Stomach smooth muscle (tissue), 2 donors: ENCODE measurements around the gene GCAT.
A peak's percentile ranks its signal among the peaks of the same experiment; 100 is the strongest.

Experiments
- H3K27ac ChIP-seq: one replicate; pipeline ENCODE4 v1.7.0; 2013; ENCODE audit warnings: mild to moderate bottlenecking, low read length, inconsistent platforms
- H3K27me3 ChIP-seq, 2 donors: one replicate each; pipeline ENCODE4 v1.7.0; 2013; ENCODE audit warnings: low read length in 2 of 2; ENCODE audit not compliant: insufficient read depth in 2 of 2, control insufficient read depth in 1 of 2
- H3K36me3 ChIP-seq, 2 donors: one replicate each; pipeline ENCODE4 v1.7.0; 2013; ENCODE audit warnings: low read length in 2 of 2; ENCODE audit not compliant: control insufficient read depth in 2 of 2, insufficient read depth in 2 of 2
- H3K4me1 ChIP-seq: one replicate; pipeline ENCODE4 v1.7.0; 2013; ENCODE audit warnings: low read length; ENCODE audit not compliant: control insufficient read depth, insufficient read depth
- H3K4me3 ChIP-seq, 2 donors: one replicate each; pipeline ENCODE4 v1.7.0; 2013; ENCODE audit warnings: low read length in 2 of 2
- H3K9ac ChIP-seq, 2 donors: one replicate each; pipeline ENCODE4 v1.7.0; 2013; ENCODE audit warnings: low read length in 2 of 2, mild to moderate bottlenecking in 1 of 2
- H3K9me3 ChIP-seq, 2 donors: one replicate each; pipeline ENCODE4 v1.7.0; 2013; ENCODE audit warnings: low read length in 2 of 2; ENCODE audit not compliant: control insufficient read depth in 2 of 2
- donor health status: healthy.
- donor health status: Pancreatic carcinoma.

Gene GCAT

DNA sequence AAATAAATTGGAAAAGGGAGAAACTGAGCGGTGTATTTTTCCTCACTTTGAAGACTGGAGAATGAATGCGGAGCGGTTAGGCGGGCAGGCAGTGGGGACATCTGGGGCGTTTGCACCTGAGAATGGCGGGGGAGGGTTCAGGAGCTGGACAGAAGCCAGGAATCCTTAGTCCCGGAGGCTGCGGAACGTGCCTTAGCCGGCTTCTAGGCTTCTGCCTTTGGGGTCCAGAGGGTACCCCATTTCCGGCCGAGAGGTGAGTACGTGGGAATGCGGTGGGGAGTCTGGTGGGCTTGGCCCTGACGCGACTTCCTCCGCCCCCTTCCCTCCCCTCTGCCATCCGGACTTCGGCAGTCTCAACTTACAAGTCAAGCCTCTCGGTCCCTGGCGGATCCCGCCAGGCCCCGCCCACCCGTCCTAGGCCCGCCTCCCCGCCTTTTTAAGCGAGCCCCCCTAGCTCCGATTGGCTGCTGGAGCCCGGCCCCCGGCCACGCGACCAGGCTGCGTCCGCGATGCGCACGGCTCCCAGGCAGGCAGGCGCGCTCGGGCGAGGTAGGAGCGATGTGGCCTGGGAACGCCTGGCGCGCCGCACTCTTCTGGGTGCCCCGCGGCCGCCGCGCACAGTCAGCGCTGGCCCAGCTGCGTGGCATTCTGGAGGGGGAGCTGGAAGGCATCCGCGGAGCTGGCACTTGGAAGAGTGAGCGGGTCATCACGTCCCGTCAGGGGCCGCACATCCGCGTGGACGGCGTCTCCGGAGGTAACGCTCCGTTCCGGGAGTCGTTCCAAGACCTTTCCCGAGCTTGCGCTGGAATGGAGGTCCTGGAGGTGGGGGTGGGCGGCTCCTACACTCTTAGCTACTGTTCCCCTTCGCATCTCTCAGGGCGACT is at the start of gene GCAT:
GCAT (plus strand) TSS at position 525 of the 884 bp plus-strand sequence; CDS start at position 559, 34 bp downstream.
- Histone ChIP-seq H3K36me3 (no peaks in the 10 kb centered on the region), H3K9ac (peak within 1 kb of the TSS; percentile 69 to 91), H3K4me1 (peaks cover 43% of the 10 kb centered on the region), H3K9me3 (no peaks in the 10 kb centered on the region), H3K27me3 (no peaks in the 10 kb centered on the region), H3K27ac (peak within 1 kb of the TSS; percentile 90), H3K4me3 (peak within 1 kb of the TSS; percentile 82 to 85)

DNA sequence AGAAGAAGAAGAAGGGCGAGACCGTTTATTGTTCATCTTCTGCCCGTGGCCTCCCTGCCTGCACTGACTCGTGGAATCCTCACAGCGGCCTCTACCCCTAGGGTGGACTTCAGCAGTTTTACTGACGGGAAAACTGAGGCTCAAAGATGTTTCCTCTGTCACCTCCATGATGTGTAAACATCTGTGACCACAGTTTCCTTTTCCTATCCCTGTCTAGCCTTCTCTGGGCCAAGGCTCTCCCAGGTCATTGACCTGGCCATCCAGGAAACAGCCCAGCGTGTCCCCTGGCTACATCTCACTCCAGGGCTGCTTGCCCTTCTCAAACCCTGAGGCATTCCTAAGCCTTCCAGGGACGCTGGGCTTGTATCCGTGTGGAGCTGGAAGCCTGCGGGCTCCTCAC is 49.0 kb upstream of the GCAT start:
- Histone ChIP-seq H3K4me3 (no peak overlapping the region), H3K36me3 (peaks cover 52 to 59% of the 10 kb centered on the region in 2 donors), H3K27ac (no peak overlapping the region), H3K9me3 (no peaks in the 10 kb centered on the region), H3K9ac (no peak overlapping the region), H3K27me3 (no peaks in the 10 kb centered on the region), H3K4me1 (peaks cover 6% of the 10 kb centered on the region)

DNA sequence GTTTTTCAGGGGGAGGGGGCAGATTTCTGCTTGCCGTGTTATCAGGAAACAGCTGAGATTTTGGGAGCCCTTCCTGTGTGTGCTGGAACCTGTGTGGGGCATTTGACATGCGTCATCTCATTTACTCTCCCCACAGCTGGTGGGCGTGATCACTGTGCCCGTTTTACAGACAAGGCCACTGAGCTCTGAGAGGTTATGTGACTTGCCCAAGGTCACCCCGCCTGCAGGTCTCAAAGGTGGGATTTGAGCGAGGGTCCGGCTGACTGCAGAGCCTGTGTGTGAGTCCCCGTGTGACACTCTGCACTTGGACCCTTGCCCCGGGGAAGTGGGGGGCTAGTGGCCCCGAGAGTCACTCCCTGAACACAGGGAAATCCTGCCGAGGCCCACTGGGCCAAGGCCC is 48.5 kb upstream of the GCAT start:
- H3K9me3 ChIP-seq, result no peaks in the 10 kb centered on the region
- no peak overlapping the region for H3K4me3 ChIP-seq
- peaks cover 56 to 64% of the 10 kb centered on the region in 2 donors for H3K36me3 ChIP-seq
- H3K27ac ChIP-seq, result no peak overlapping the region
- H3K4me1 ChIP-seq, result peaks cover 3% of the 10 kb centered on the region
- H3K27me3 ChIP-seq, result no peaks in the 10 kb centered on the region
- H3K9ac ChIP-seq, result no peak overlapping the region

GRCh38 chr22:37760152-37760551 is 47.6 kb upstream of the GCAT start:
- peaks cover 2% of the 10 kb centered on the region for H3K4me1 ChIP-seq
- peaks cover 48 to 59% of the 10 kb centered on the region in 2 donors for H3K36me3 ChIP-seq

DNA sequence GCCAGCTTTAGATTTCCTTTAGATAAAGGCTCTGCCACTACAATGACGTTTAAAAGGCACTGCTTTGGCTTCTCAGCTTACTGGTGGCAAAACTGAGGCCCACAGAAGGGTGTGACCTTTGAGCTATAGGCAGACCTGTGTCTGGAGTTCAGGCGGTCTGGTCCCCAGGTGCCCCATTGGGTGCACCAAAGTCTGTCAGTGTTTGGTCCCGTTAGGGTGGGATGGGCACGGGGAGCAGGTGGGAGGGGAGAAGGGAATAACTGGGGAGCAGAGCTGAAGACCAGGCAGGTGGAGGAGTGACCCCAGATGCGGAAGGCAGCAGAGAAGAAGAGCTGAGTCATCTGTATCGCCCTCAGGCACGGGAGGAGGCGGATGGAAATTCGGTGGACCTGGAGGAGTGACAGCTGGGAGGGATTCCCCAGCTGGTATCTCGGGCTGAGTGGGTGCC is 45.3 kb upstream of the GCAT start:
- Histone ChIP-seq H3K36me3 (peaks cover 43 to 48% of the 10 kb centered on the region in 2 donors), H3K9ac (no peak overlapping the region), H3K27ac (no peak overlapping the region), H3K27me3 (no peaks in the 10 kb centered on the region), H3K4me3 (no peak overlapping the region), H3K9me3 (no peaks in the 10 kb centered on the region), H3K4me1 (peaks cover 2% of the 10 kb centered on the region)

More at GRCh38 chr22:37760152-37760551, 47.6 kb upstream of the GCAT start:
- Histone ChIP-seq H3K4me3 (no peak overlapping the region), H3K9ac (no peak overlapping the region), H3K27me3 (no peaks in the 10 kb centered on the region), H3K9me3 (no peaks in the 10 kb centered on the region), H3K27ac (no peak overlapping the region)

DNA sequence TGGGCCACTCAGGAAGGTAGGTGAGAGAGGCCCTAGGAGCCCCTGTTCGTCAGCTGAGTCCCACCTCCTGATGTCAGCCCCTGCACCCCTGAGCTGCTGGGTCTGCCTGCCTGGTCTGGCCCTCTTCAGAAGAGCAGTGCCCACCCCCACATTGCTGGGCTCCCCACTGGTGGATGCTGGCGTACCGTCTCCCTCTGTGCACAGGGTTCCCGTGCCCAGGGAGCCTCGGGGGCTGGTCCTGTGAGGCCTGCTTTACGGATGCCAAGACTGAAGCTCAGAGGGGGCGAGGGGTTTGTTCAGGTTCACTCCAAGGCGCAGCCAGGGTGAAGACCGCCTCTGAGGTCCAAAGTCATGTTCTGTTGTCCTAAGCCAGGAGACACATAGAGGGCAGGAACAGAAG is 44.7 kb upstream of the GCAT start:
- Histone ChIP-seq H3K9ac (no peak overlapping the region), H3K4me3 (no peak overlapping the region), H3K27me3 (no peaks in the 10 kb centered on the region), H3K36me3 (peaks cover 45 to 48% of the 10 kb centered on the region in 2 donors), H3K4me1 (peaks cover 2% of the 10 kb centered on the region), H3K27ac (no peak overlapping the region), H3K9me3 (no peaks in the 10 kb centered on the region)

DNA sequence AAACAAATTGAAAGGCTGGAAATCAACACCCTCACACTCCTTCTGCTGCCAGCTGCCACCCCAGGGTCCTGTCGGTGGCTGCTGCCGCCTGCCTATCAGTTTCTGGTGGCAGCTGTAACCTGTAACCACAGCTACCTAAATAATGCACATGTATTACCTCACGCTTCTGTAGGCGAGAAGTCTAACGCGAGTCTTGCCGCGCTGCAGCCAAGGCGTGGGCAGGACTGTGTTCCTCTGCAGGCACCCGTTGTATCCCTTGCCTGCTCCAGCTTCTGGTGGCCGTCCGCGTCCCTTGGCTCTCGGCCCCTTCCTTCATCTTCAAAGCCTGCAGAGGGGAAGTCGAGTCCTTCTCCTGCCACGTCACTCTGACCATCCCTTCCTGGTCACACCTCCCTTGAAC is 44.1 kb upstream of the GCAT start:
- no peak overlapping the region for H3K9ac ChIP-seq
- peaks cover 41 to 44% of the 10 kb centered on the region in 2 donors for H3K36me3 ChIP-seq
- H3K9me3 ChIP-seq, result no peaks in the 10 kb centered on the region
- no peaks in the 10 kb centered on the region for H3K27me3 ChIP-seq
- H3K4me1 ChIP-seq, result peaks cover 2% of the 10 kb centered on the region
- H3K27ac ChIP-seq, result no peak overlapping the region
- no peak overlapping the region for H3K4me3 ChIP-seq

GRCh38 chr22:37764622-37765021 is 43.1 kb upstream of the GCAT start:
- Histone ChIP-seq H3K9ac (no peak overlapping the region), H3K27ac (no peak overlapping the region), H3K27me3 (no peaks in the 10 kb centered on the region), H3K4me3 (no peak overlapping the region), H3K36me3 (peaks cover 41 to 43% of the 10 kb centered on the region in 2 donors), H3K9me3 (no peaks in the 10 kb centered on the region), H3K4me1 (peaks cover 2% of the 10 kb centered on the region)

DNA sequence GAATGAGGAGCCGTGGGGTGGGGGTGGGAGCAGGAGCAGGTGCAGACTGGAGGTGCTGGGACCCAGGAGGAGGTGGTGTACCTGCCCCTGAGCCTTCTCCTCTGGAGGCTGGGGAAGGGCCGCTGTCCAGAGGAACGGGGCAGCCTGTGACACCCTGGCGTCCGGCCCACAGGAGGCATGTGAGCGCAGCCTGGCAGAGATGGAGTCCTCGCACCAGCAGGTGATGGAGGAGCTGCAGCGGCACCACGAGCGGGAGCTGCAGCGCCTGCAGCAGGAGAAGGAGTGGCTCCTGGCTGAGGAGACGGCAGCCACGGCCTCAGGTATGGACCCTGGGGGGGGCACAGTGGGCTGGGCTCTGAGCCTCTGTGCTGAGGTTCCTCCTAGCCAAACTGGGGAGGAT is 42.2 kb upstream of the GCAT start:
- Histone ChIP-seq H3K4me1 (peaks cover 2% of the 10 kb centered on the region), H3K4me3 (no peak overlapping the region), H3K9me3 (no peaks in the 10 kb centered on the region), H3K36me3 (peaks cover 38% of the 10 kb centered on the region in 2 donors), H3K27ac (no peak overlapping the region), H3K9ac (no peak overlapping the region), H3K27me3 (no peaks in the 10 kb centered on the region)

DNA sequence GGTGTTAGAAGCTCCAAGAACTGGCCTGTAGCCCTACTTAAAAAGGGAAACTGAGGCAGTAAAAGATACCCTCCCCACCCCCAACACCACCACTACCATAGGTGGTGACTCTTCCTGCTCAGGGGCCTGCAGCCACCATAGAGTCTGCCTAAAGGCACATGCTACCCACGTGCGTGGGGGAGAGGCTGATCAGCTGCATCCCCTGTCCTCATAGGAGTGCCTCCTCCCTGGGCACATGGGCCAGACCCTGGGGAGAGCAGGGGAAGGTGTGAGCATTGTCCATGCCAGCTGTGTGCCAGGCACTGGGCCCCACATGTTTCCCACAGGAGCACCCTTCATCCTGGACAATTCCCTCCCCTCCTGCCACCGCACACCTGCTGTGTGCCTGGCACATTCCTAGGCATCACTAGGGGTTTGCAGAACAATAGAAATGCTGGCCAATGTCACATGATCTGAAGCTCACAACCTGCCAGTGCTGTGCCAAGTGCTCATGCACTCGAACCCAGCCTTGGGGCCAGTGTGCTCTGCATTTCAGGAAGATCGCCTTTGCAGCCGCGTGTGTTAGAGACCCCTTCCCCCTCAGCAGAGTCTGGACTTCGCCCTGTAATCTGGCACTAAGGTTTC is 41.7 kb upstream of the GCAT start:
- H3K9me3 ChIP-seq, result no peaks in the 10 kb centered on the region
- H3K9ac ChIP-seq, result no peak overlapping the region
- H3K27ac ChIP-seq, result no peak overlapping the region
- no peaks in the 10 kb centered on the region for H3K27me3 ChIP-seq
- peaks cover 38 to 41% of the 10 kb centered on the region in 2 donors for H3K36me3 ChIP-seq
- H3K4me1 ChIP-seq, result peaks cover 2% of the 10 kb centered on the region
- no peak overlapping the region for H3K4me3 ChIP-seq

DNA sequence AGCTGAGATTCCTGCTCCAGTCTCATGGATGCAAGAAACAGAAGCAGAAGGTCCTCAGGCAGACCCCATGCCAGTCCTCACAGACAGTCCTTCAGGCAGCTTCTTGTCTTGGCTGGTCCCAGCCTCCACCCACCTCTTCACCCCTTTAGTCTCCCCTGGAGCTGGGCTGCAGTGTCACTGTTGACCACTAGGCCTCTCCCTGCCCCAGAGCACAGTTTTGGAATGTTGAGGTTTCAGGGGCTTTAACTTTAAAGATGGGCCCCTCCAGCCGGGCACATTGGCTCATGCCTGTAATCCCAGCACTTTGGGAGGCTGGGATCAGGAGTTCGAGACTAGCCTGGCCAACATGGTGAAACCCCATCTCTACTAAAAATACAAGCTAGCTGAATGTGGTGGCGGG is 39.5 kb upstream of the GCAT start:
- Histone ChIP-seq H3K9ac (no peak overlapping the region), H3K9me3 (no peaks in the 10 kb centered on the region), H3K4me1 (peaks cover 2% of the 10 kb centered on the region), H3K36me3 (peaks cover 47 to 49% of the 10 kb centered on the region in 2 donors), H3K4me3 (no peak overlapping the region), H3K27ac (no peak overlapping the region), H3K27me3 (no peaks in the 10 kb centered on the region)
